ENCODE data around the gene ACSL1.

GRCh38 chr4:184721254-184721653 is 104.5 kb downstream of the ACSL1 start:
- TF ChIP-seq POLR2AphosphoS5 (IDR thresholded peaks at IDR 0.05) = no peak
- TF ChIP-seq CTCF (IDR thresholded peaks at IDR 0.05; ENCODE audit: poor library complexity, severe bottlenecking) = no peak
